IPS-18c (cell line): ENCODE results near the gene KCNMA1.

Experiments used
- H3K4me3 ChIP-seq: 2 replicates; pipeline ENCODE4 v1.7.0; 2013; ENCODE audit warnings: low read depth, mild to moderate bottlenecking, low read length, moderate library complexity; ENCODE audit not compliant: insufficient read depth
- H3K9me3 ChIP-seq: one replicate; pipeline ENCODE4 v1.6.1; 2013; ENCODE audit warnings: mild to moderate bottlenecking, low read length, moderate library complexity; ENCODE audit not compliant: control insufficient read depth, insufficient read depth

KCNMA1 gene

GRCh38 chr10:77187376-77187999, 450.1 kb downstream of the KCNMA1 start:
- Histone ChIP-seq H3K9me3 (no peaks in the 10 kb centered on the region), H3K4me3 (no peak overlapping the region)

DNA sequence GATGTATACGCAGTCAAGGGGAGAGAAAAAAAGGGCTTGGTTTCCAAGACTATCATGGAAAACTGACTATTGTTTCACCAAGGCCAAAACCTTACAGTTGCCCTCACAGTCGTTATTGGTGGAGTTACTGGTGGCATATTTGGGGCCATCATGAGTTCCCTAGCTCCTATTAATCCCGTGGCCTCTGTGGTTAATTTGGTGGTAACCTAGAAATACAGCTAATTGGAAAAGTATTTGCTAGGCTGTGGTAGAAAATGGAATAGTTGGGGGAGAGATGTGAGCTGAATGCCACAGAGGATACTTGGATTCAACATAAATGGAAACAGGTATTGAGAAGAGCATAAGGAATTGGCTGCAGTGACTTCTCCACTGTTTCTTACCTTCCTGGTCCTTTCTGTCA, 450.7 kb downstream of the KCNMA1 start:
- no peak overlapping the region for H3K4me3 ChIP-seq
- no peaks in the 10 kb centered on the region for H3K9me3 ChIP-seq

DNA sequence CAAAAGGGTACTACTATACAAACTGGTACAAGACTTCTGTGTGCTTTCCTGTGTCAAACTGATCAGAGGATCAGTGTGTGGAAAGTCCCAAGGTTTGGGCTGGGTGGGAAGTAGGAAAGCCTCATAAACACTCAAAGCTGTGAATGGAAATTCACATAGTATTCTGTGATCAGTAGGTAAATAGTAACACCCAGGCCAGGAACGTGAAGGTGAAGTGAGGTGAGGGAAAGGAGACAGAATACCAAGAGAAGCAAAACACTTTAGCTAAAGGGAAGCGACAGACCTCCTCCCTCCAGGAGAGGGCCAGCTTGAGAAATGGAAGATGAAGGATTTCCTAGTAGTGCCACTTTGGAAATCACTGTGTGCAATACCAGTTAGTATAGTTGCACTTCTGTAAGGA, 451.9 kb downstream of the KCNMA1 start:
- no peaks in the 10 kb centered on the region for H3K9me3 ChIP-seq

DNA sequence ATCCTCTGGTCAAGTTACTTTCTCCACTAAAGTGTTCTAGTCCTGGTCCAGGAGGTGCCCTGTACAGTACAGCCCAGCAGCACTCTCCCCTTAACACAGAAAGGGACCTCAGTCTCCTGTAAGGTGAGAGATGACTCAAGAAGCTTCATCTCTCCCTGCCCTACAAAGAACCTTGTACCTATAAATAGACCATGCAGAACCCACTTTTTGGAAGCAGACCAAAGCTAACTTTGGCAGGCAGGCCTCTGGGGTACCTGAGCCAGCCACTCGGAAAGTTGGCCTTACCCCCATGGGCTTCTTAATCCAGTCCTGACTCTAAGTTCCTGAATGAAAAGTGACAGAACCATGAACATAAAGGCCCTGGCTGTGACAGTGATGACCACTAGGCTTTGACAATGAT, 454.8 kb downstream of the KCNMA1 start:
- no peak overlapping the region for H3K4me3 ChIP-seq
- no peaks in the 10 kb centered on the region for H3K9me3 ChIP-seq

More for the DNA sequence above, 451.9 kb downstream of the KCNMA1 start:
- no peak overlapping the region for H3K4me3 ChIP-seq

DNA sequence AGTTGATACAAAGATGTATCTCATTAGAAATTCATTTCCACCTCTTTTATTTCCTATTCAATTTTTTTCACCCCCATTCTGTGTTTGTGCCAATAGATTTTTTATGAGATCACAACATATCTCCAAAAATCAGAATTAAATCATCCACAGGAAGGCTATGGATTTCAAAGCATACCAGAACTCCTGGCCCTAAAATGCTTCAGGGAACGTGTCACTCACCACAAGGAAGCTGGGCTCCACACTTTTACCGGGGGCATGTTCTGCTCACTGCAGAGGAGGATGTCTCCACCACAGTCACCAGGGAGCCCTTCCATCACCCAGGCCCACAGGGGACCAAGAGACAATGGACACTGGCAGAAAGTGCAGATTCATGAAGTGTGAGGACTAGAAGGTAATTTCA, 456.8 kb downstream of the KCNMA1 start:
- Histone ChIP-seq H3K4me3 (no peak overlapping the region), H3K9me3 (no peaks in the 10 kb centered on the region)

- no peaks in the 10 kb centered on the region for H3K9me3 ChIP-seq
- H3K4me3 ChIP-seq = no peak overlapping the region
Observed at GRCh38 chr10:77180104-77180503, 457.5 kb downstream of the KCNMA1 start.

- Histone ChIP-seq H3K4me3 (no peak overlapping the region), H3K9me3 (no peaks in the 10 kb centered on the region)
Observed at GRCh38 chr10:77179015-77179695, 458.5 kb downstream of the KCNMA1 start.

- Histone ChIP-seq H3K9me3 (no peaks in the 10 kb centered on the region), H3K4me3 (no peak overlapping the region)
Observed at GRCh38 chr10:77177589-77177988, 460.0 kb downstream of the KCNMA1 start.

DNA sequence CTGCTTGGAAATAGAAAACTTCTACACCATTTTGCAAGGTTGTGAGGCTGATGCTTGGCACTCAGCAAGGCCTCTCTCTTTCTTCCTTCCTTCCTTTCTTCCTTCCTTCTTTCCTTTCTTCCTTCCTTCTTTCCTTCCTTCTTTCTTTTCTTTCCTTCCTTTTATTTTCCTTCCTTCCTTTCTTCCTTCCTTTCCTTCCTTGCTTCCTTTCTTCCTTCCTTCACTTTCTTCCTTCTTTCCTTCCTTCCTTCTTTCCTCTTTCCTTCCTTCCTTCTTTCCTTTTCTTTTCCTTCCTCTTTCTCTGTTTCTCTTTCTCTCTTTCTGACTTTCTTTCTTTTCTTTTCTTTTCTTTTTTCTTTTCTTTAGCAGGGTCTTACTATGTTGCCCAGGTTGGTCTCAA, 460.4 kb downstream of the KCNMA1 start:
- no peaks in the 10 kb centered on the region for H3K9me3 ChIP-seq

DNA sequence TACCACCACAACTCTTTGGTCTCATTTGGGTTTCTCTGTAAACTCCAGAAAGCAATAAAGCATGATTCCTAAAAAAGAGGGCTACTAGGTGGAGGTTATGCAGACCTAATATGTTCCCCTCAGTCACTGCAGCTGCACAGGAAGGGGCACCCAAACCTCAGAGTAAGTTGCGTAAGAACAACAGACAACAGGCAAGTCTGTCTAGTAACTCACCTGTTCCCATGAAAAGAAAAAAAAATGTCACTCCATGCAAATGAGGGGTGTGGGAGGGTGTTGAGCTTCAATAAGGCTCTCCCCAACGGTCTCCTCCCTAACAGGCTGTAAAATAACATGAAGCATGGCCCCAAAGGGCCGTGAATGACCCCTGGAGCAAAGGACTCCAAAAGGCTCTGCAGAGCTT, 461.4 kb downstream of the KCNMA1 start:
- H3K4me3 ChIP-seq = no peak overlapping the region
- H3K9me3 ChIP-seq = no peaks in the 10 kb centered on the region

More for the DNA sequence above, 460.4 kb downstream of the KCNMA1 start:
- H3K4me3 ChIP-seq = no peak overlapping the region

DNA sequence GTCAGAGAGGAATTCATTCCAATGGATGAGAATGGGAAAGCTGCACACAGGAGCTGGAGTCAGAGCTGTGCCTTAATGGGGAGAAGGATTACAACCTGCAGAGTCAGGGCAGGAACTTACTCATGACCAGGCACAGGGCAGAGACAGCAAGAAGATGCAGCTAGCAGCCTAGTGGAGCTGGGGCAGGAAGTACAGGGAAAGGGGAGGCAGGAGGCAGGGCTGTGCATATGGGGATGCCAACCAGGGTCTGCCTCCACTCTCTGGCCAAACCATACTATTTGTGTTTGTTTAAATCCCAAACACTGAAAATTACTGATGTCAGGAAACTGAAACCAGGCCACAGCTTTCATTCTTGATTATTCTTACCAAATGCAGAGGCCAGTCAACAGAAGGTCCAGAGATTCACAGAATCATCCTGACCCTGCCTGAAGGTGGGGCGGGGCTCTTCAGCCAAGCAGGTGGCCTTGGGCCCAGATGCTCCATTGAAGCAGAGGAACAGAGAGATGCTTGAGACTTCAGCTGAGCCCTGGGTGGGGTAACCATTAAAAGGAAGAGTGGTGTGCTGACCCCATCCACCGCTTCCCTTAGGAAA, 461.9 kb downstream of the KCNMA1 start:
- Histone ChIP-seq H3K4me3 (no peak overlapping the region), H3K9me3 (no peaks in the 10 kb centered on the region)

- H3K4me3 ChIP-seq = no peak overlapping the region
Observed at GRCh38 chr10:77173615-77174461, 463.8 kb downstream of the KCNMA1 start.

DNA sequence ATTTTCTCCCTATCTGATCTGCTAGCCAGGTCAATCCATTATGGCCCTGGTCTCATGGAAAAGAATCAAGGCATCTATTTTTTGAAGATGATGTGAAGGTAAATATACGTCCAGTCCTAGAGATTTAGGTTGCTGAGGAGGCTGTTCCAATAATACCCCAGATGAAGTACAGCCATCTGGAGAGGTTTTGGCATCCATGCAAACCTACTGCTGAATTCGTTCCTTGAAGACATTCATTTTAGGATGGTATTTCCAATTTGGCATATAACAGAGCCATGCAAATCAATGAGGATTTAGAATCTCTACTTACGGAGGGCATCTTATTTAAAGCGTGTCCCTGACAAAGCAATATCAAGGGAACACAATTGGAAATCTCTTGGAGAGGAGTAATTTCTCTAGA, 465.5 kb downstream of the KCNMA1 start:
- no peak overlapping the region for H3K4me3 ChIP-seq

More at GRCh38 chr10:77173615-77174461, 463.8 kb downstream of the KCNMA1 start:
- no peaks in the 10 kb centered on the region for H3K9me3 ChIP-seq

DNA sequence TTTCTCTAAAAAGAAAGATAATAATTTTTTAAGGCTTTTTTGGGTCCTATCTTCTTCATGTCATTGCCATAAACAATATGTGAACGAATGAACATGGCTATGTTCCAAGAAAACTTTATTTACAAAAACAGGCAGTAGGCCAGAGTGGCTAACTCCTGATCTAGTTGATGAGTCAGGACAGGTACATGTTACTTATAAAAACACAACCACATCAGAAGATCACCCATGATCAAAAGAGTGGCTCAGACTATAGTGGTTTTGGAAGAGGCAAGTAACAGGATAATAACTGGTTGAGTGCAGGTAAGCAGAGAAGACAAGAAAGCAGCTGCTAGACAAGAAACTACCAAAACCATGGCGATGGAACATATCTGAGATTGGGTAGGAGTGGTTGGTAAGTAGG, 468.7 kb downstream of the KCNMA1 start:
- Histone ChIP-seq H3K4me3 (no peak overlapping the region), H3K9me3 (no peaks in the 10 kb centered on the region)

More for the DNA sequence above, 465.5 kb downstream of the KCNMA1 start:
- H3K9me3 ChIP-seq = no peaks in the 10 kb centered on the region

DNA sequence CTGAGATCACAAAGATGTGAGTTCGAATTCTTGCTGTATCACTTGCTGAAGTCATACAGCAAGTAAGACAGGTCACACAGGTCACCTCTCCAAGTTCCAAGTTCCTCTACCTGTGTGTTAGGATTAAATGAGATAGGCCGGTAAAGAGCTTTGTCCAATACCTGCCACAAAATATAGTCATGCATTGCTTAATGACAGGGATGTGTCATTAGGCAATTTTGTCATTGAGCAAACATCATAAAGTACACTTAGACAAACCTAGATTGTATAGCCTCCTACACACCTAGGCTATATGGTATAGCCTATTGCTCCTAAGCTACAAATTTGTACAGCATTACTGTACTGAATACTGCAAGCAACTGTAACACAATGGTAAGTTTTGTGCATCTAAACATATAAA, 469.4 kb downstream of the KCNMA1 start:
- no peaks in the 10 kb centered on the region for H3K9me3 ChIP-seq
- no peak overlapping the region for H3K4me3 ChIP-seq

DNA sequence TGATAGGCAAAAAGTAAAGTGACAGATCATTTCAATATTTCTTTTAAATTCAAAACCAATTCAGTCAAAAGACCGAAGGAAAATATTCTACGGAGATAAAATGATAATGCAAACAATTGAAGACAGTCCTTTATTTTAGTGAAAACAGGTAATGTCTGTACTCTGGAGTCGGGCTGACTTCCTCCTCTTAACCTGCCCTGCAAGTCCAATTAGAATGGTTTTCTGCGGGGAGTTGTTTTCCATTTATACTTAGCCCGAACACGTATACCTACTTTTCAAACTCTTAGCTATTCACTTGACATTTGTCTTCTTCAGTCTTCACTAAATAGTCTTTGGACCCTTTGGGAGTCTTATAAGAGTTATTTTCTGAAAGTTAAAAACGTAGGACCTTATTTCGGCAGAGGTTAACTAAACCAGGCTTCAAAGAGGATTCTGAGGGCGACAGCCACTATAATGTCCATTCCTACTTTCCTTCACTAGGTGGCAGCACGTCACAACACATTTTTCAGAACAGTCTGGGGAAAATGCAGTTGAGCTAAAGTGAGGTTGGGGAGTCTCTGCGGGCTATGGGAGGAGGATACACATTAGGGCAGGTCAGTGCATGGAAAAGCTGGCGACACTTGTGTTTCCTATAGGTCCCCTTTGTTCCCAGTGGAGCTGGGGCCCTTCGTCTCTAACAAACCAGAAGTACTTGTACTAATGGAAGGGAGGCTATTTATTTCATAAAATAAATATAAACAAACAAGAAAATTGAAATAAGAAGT, 472.0 kb downstream of the KCNMA1 start:
- Histone ChIP-seq H3K4me3 (no peak overlapping the region), H3K9me3 (no peaks in the 10 kb centered on the region)
